Coronary artery (tissue), 2 donors: ENCODE measurements around the gene RNU7-1.

Experiments
- DNase-seq: peaks from one replicate; pipeline ENCODE4 v3.0.0-alpha.2; 2017; ENCODE audit warnings: low spot score
- H3K27ac ChIP-seq, 2 donors: fragments of 200-600 bp; sonication (generic); one replicate each; pipeline ENCODE4 v1.5.1; 2016 to 2019
- H3K4me3 ChIP-seq: fragments of 200-600 bp; sonication (generic); 2 replicates; pipeline ENCODE4 v1.5.1; 2016; ENCODE audit warnings: mild to moderate bottlenecking, moderate library complexity
- CTCF ChIP-seq: fragments of 200-600 bp; sonication (generic); IDR thresholded peaks from one replicate; pipeline ENCODE4 v1.5.1; 2019; ENCODE audit warnings: antibody characterized with exemption

RNU7-1 gene

GRCh38 chr12:6964605-6965025, 21.0 kb downstream of the RNU7-1 start:
- H3K4me3 ChIP-seq = no peak overlapping the region
- DNase-seq = peak; percentile 73
- no peak for TF ChIP-seq CTCF
- peak overlapping the region; percentile 64 to 71 for H3K27ac ChIP-seq

- Histone ChIP-seq H3K27ac (peak overlapping the region; percentile 64 to 71), H3K4me3 (no peak overlapping the region)
- peak; percentile 86 for DNase-seq
Observed at GRCh38 chr12:6965026-6965661, 21.5 kb downstream of the RNU7-1 start.

GRCh38 chr12:6965714-6966113, 22.1 kb downstream of the RNU7-1 start:
- TF ChIP-seq CTCF = no peak
- no peak overlapping the region for H3K4me3 ChIP-seq
- peak overlapping the region in 1 of 2 donors; percentile 71 for H3K27ac ChIP-seq
- DNase-seq = no peak

More at GRCh38 chr12:6965026-6965661, 21.5 kb downstream of the RNU7-1 start:
- TF ChIP-seq CTCF = peak; percentile 79

GRCh38 chr12:6966351-6966750, 22.7 kb downstream of the RNU7-1 start:
- Histone ChIP-seq H3K27ac (no peak overlapping the region), H3K4me3 (no peak overlapping the region)
- DNase-seq = no peak
- no peak for TF ChIP-seq CTCF

- no peak overlapping the region for H3K4me3 ChIP-seq
- DNase-seq = no peak
- TF ChIP-seq CTCF = no peak
- H3K27ac ChIP-seq = no peak overlapping the region
Observed at GRCh38 chr12:6967651-6968100, 24.1 kb downstream of the RNU7-1 start.

GRCh38 chr12:6968426-6968825, 24.8 kb downstream of the RNU7-1 start:
- no peak for TF ChIP-seq CTCF
- DNase-seq = no peak
- Histone ChIP-seq H3K4me3 (peak overlapping the region; percentile 85), H3K27ac (no peak overlapping the region)

GRCh38 chr12:6970096-6970527, 26.5 kb downstream of the RNU7-1 start:
- peak overlapping the region; percentile 85 for H3K4me3 ChIP-seq
- TF ChIP-seq CTCF = no peak
- DNase-seq = no peak
- H3K27ac ChIP-seq = peak overlapping the region; percentile 89 to 93
